NCI-H1092 (cell line): ENCODE data around the gene MIEF2.

ENCODE experiments used
- DNase-seq: peaks from one replicate; lab custom pipeline; 2025; lab: John Stamatoyannopoulos, UW

Gene MIEF2

GRCh38 chr17:18256776-18257175 lies 3.7 kb upstream of the MIEF2 start:
- DNase-seq, result no peak

GRCh38 chr17:18257268-18257981 lies 3.0 kb upstream of the MIEF2 start:
- no peak for DNase-seq

GRCh38 chr17:18257982-18258355 lies 2.5 kb upstream of the MIEF2 start:
- no peak for DNase-seq

DNA sequence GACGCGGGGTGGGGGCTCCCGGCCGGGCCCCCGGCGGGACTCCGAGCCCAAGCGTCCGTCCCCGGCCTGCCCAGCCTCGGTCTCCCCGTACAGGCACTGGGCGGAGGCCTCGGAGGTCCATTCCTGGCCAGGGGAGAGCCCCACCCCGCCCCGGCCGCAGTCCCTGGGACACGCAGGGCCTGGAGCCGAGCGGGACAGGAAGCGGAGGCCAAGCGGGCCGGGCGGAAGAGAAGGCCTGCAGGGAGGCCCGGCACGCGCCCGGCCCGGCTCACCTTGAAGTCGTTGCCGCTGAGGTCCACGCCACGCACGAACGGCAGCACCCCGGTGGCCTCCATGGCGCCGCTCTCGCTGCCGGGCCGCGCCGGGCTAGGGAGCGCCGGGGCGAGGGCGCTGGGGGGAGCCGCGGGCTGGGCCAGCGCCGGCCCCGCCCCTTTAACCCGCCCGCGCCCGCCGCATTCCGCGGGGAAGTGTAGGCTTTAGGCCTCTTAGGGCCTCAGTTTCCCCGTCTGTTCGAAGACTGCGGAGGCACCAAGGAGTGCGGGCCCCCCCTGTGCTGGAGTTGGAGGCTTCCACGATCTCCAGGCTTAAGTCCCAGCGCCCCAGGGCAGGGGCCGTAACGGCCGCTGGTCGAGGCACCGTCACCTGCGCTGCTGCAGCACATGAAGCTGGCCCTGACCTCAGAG lies 2.0 kb upstream of the MIEF2 start, which contains the start of gene FLII:
FLII (minus strand) TSS at position 383 of the 683 bp plus-strand sequence; CDS start at position 335, 48 bp downstream.
- no peak for DNase-seq

DNA sequence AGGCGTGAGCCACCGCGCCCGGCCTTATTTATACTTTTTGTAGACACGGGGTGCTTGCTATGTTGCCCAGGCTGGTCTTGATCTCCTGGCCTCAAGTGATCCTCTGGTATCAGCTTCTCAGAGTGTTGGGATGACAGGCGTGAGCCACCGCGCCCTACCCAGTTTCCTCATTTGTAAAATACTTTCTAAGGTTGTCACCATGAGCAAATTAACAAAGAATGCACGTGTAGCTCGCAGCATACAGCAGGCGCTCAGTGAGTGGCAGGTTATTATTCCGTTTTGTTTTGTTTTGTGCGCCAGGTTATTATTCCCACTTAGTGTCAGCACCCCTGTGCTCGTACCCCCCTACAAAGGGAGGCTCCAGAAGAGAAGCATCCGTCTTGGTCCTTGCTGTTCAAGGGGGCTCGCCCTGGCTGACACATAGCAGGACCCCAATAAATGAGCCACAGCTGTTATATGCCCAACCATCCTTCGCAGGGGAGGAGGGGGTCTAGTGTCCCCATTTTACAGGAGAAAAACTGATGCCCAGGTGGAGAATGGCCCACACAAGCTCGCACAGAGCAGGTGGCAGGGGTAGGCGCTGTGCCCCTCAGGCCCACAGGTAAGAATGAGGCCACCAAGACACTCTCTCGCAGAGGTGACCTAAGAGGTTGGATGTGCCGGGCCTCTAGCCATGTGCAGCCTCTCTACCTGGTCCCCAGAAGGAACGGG lies 686 bp upstream of the MIEF2 start:
- DNase-seq, result no peak

- DNase-seq, result no peak
These were observed 669 bp downstream of the MIEF2 start for GRCh38 chr17:18261146-18261515.

DNA sequence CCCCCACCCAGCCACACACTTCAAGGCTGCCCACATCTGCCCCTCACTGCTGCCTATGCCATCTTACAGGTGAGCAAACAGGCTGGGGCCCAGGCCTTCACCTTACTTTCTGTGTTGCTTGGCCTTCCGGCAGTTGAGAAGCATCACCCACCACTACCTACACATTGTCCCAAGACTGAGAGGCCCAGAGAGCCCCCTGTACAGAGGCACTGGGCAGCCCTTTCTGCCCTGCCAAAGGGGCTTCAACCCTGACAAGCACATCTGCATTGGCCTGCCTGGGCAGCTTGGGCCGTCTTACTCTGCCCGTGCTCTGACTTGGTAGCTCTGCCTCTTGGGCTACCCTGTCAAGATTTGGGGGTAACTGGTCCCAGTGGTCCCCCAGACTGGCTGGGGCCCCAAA lies 1.2 kb downstream of the MIEF2 start:
- DNase-seq, result no peak

DNA sequence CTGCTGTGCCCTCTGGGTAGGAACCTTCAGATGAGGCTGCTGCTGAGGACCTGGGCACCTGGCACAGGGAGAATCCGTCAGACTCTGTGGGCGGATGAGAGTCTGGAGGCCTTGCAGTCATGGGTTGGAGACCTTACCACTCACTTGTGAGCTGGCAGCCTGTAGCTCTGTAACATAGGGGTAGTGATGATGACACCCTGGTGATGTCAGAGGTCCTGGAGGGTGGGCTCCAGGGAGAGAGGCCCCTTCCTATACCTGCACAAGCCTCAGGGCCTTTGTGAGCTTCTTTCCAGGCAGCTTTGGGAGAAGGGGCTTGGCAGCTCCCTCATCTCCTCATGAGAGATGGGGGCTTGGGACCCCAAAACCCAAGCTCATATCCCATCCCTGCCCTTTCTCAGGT lies 1.6 kb downstream of the MIEF2 start:
- DNase-seq, result no peak

DNA sequence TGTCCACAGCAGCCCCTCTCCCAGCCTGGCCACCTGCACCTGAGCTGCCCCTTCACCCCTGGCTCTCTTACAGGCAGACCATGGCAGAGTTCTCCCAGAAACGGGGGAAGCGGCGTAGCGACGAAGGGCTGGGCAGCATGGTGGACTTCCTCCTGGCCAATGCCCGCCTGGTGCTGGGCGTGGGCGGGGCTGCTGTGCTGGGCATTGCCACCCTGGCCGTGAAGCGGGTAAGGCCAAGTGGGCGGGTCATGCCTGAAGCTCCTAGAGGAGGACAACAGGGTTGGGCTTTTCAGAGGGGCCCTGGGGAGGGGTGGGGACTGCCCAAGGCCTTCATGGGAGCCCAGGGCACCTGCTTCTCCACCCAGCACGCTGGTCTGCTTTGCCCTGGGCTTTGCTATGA lies 2.2 kb downstream of the MIEF2 start:
- DNase-seq, result no peak

DNA sequence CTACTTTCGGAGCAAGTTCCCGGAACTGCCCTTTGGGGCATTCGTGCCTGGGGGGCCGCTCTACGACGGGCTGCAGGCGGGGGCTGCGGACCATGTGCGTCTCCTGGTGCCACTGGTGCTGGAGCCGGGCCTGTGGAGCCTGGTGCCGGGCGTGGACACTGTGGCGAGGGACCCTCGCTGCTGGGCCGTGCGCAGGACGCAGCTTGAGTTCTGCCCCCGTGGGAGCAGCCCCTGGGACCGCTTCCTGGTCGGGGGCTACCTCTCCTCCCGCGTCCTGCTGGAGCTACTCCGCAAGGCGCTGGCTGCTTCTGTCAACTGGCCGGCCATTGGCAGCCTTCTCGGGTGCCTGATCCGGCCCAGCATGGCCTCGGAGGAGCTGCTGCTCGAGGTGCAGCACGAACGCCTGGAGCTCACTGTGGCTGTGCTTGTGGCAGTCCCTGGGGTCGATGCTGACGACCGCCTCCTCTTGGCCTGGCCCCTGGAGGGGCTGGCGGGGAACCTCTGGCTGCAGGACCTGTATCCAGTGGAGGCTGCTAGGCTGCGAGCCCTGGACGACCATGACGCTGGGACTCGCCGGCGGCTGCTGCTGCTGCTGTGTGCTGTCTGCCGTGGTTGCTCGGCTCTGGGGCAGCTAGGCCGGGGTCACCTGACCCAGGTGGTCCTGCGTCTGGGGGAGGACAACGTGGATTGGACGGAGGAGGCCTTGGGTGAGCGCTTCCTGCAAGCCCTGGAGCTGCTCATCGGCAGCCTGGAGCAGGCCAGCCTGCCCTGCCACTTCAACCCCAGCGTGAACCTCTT lies 3.6 kb downstream of the MIEF2 start:
- no peak for DNase-seq

DNA sequence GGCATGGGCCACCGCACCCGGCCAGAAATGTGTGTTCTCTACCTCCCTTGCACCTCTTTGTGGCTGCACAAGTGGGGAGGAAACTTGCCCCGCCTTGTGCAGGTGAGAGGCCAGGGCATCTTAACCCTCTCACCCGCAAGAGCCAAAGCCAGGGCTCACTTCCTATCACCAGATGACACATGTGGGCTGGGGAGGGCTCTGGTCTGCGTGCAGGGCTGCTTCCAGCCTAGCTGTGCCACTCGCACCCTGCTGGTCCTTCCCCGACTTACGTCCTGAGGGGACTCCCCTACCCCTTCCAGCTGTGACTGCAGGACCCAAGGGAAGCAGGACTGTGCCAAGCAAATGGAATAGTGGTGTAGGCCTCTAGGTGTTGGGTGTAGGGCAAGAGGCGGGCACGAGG lies 6.9 kb downstream of the MIEF2 start:
- no peak for DNase-seq

GRCh38 chr17:18267927-18268711 lies 7.7 kb downstream of the MIEF2 start:
- DNase-seq, result no peak

DNA sequence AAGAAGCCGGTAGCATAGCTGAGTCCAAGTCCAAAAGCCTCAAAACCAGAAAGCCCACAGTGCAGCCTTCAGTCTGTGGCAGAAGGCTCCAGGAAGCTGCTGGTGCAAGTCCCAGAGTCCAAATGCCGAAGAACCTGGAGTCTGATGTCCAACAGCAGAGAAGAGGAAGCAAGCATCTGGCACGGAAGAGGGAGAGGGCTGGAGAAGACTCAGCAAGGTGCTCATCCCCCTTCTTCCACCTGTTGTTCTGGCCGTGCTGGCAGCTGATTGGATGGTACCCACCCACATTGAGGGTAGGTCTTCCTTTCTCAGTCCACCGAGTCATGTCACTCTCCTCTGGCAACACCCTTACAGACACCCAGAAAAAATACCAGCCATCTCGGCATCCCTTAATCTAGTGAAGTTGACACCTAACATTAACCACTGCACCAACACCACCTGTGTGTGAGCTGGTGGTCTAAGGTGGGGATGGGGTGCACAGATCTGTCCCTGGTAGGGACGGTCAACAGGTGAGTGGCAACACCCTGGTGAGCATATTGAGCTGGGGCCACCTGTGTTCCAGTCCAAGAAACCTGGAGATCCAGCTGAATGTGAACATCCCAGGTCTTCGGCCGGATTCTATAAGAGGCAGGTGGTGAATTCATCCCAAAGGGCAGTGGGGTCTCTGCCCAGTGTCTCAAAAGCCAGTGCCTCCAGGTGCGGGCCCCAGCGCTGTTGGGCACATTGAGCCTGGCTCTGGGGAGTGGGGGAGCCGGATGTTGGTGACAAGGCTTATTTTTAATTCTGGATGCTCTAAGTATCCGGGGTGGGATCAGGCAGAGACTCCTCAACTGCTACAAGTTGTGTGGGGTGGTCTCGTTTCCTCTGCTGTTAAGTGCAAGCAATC lies 9.8 kb downstream of the MIEF2 start:
- DNase-seq, result no peak

DNA sequence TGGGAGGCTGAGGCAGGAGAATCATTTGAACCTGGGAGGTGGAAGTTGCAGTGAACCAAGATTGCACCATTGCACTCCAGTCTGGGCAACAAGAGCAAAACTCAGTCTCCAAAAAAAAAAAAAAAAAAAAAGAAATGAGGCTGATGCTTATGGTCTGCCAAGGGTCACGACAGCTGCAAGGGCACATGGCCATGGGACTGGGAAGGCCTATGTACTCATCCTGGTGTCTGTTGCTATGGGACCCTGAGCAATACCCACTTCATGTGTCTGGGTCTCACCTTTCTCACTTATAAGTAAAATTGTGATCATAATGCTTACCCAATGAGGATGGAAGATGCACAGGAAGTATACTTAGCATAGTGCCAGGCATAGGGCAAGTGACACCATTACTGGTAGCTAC lies 16.6 kb downstream of the MIEF2 start:
- no peak for DNase-seq

- DNase-seq, result no peak
These were observed 18.4 kb downstream of the MIEF2 start for GRCh38 chr17:18278867-18279266.

- DNase-seq, result no peak
These were observed 19.8 kb downstream of the MIEF2 start for GRCh38 chr17:18280249-18280648.

DNA sequence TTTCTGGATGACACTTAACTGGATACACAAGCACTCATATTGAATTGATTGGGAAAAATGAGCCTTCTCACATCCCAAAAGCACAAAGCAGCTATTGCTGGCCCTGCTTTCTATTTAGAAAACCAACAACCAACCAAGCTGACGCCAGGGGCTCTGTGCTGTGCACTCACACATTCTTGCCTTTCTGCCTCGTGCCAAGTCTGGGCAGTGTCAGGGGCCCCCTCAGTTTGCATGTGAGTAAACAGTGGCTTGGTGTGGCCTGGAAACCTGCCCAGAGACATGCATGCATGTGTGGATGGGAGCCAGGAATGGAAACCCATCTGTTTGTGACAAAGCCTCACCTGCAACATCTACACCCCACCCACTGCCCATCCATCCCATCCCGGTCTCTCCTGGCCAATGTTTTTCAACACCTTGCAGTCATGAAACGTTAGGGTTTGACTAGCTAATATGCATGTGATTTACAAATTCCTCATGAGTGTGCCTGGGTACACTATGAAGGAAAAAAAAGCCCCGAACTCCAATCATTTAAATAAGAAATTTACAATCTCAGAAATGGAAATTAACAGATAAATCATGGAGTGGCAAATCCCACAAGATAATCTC lies 20.4 kb downstream of the MIEF2 start:
- DNase-seq, result peak; percentile 41

DNA sequence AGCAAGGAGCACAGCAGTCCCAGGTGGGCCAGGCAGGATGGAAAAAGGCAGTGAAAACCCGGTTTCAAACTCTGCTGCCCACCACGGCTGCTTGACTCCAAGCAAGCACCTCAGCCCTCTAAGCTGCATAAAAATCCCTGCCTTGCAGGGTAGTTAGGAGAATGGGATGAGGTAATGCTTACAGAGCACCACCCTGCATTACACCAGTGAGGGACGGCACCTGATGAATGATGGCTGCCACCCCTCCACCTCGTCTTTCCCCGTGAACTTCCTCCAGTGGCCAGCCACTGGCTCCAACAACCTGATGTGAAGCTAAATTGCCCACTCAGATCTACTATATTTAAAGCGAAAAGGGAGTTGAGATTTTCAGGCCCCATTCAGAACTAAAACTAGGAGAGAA lies 21.3 kb downstream of the MIEF2 start:
- no peak for DNase-seq

- DNase-seq, result no peak
These were observed 24.8 kb downstream of the MIEF2 start for GRCh38 chr17:18285296-18285695.
